ENCODE measurements around the gene MRPL48. TPM values are rescaled to one million over a fixed set of nuclear protein-coding genes. Genes with fewer than 3 reads are reported as not detected.

Gene MRPL48
- total RNA-seq, 4 donors from 2014 or later = 4.3 to 25.3 (median 21.1) TPM

DNA sequence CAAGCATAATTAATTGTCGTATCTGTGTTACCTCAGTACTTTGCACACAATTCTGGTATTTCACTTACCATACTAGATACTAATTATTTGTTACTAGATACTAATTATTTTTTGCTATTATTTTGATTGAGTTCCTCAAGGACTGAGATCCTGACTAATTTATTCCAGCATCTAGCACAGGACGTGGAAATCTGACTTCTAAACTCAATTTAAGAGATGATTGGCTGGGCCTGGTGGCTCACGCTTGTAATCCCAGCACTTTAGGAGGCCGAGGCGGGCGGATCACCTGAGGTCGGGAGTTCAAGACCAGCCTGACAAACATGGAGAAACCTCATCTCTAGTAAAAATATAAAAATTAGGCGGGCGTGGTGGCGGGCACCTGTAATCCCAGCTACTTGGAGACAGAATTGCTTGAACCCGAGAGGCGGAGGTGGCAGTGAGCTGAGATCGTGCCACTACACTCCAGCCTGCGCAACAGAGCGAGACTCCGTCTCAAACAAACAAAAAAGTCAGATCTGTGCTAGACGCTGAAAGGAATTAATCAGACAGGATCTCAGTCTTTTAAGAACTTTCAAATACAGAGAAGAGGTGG is 527 bp upstream of the MRPL48 start:
- H3K27me3 ChIP-seq = no peaks in the 10 kb centered on the region
- no peaks in the 10 kb centered on the region for H3K36me3 ChIP-seq
- H3K4me3 ChIP-seq = peak overlapping the region; percentile 62 to 95 (median 74)
- 61 to 69% methylated on average over 17 of the region's 17 CpGs for WGBS, 2 donors
- TF ChIP-seq POLR2A (IDR thresholded peaks at IDR 0.05) = no peak
- TF ChIP-seq CTCF (IDR thresholded peaks at IDR 0.05) = no peak
- no peak for TF ChIP-seq EP300 (IDR thresholded peaks at IDR 0.05)
- H3K4me1 ChIP-seq = peaks cover 0 to 26% (median 14%) of the 10 kb centered on the region in 4 donors
- no peak for DNase-seq (ENCODE audit: low spot score in 2 of 2)
- H3K9me3 ChIP-seq = no peaks in the 10 kb centered on the region
- peak overlapping the region; percentile 59 to 88 (median 76) for H3K27ac ChIP-seq

- no peak overlapping the region for H3K4me3 ChIP-seq
- peak overlapping the region in 3 of 4 donors; percentile 24 to 88 (median 77) for H3K27ac ChIP-seq
- DNase-seq (ENCODE audit: low spot score in 2 of 2) = no peak
- H3K27me3 ChIP-seq = no peaks in the 10 kb centered on the region
- TF ChIP-seq POLR2A (IDR thresholded peaks at IDR 0.05) = no peak
- TF ChIP-seq EP300 (IDR thresholded peaks at IDR 0.05) = no peak
- TF ChIP-seq CTCF (IDR thresholded peaks at IDR 0.05) = no peak
- H3K36me3 ChIP-seq = no peaks in the 10 kb centered on the region
- WGBS, 2 donors = 56 to 68% methylated on average over 5 of the region's 5 CpGs
- peaks cover 0 to 26% (median 14%) of the 10 kb centered on the region in 4 donors for H3K4me1 ChIP-seq
- no peaks in the 10 kb centered on the region for H3K9me3 ChIP-seq
These were observed 1.6 kb downstream of the MRPL48 start for GRCh38 chr11:73789279-73789670.

- Histone ChIP-seq H3K27ac (no peak overlapping the region), H3K4me3 (no peak overlapping the region), H3K36me3 (peaks cover 0 to 22% (median 4%) of the 10 kb centered on the region in 3 donors), H3K9me3 (no peaks in the 10 kb centered on the region), H3K4me1 (peaks cover 0 to 25% (median 11%) of the 10 kb centered on the region in 4 donors), H3K27me3 (no peaks in the 10 kb centered on the region)
- no peak for TF ChIP-seq CTCF (IDR thresholded peaks at IDR 0.05)
- no peak for TF ChIP-seq POLR2A (IDR thresholded peaks at IDR 0.05)
- no peak for TF ChIP-seq EP300 (IDR thresholded peaks at IDR 0.05)
- DNase-seq (ENCODE audit: low spot score in 2 of 2) = no peak
These were observed 4.9 kb downstream of the MRPL48 start for GRCh38 chr11:73792584-73792983.

GRCh38 chr11:73795925-73796632 is 8.4 kb downstream of the MRPL48 start:
- Histone ChIP-seq H3K27me3 (no peaks in the 10 kb centered on the region), H3K4me3 (no peak overlapping the region), H3K9me3 (no peaks in the 10 kb centered on the region), H3K4me1 (peaks cover 0 to 10% (median 0%) of the 10 kb centered on the region in 4 donors), H3K27ac (no peak overlapping the region), H3K36me3 (peaks cover 0 to 29% (median 4%) of the 10 kb centered on the region in 3 donors)
- TF ChIP-seq EP300 (IDR thresholded peaks at IDR 0.05) = no peak
- no peak for TF ChIP-seq CTCF (IDR thresholded peaks at IDR 0.05)
- no peak for TF ChIP-seq POLR2A (IDR thresholded peaks at IDR 0.05)
- WGBS, 2 donors = 79 to 83% methylated on average over 18 to 19 of the region's 19 CpGs
- no peak for DNase-seq (ENCODE audit: low spot score in 2 of 2)

GRCh38 chr11:73797457-73797856 is 9.8 kb downstream of the MRPL48 start:
- Histone ChIP-seq H3K4me1 (peaks cover 0 to 10% (median 0%) of the 10 kb centered on the region in 4 donors), H3K36me3 (peaks cover 0 to 29% (median 4%) of the 10 kb centered on the region in 3 donors), H3K27ac (no peak overlapping the region), H3K27me3 (no peaks in the 10 kb centered on the region), H3K4me3 (no peak overlapping the region), H3K9me3 (no peaks in the 10 kb centered on the region)
- TF ChIP-seq POLR2A (IDR thresholded peaks at IDR 0.05) = no peak
- no peak for TF ChIP-seq EP300 (IDR thresholded peaks at IDR 0.05)
- TF ChIP-seq CTCF (IDR thresholded peaks at IDR 0.05) = no peak
- DNase-seq (ENCODE audit: low spot score in 2 of 2) = no peak
- WGBS, 2 donors = 91 to 92% methylated on average over 10 of the region's 10 CpGs
